DND-41 (cell line): ENCODE results near the gene PRKAR1B.

Experiments
- ATAC-seq: fragments of 200-7000 bp; cut with Tn5 transposase; 3 replicates; pipeline ENCODE4 v1.9.1; 2021; ENCODE audit warnings: low read depth; ENCODE audit not compliant: insufficient read depth
- DNase-seq: peaks from one replicate; pipeline ENCODE4 v3.0.0-alpha.2; 2020
- H2AFZ ChIP-seq: 2 replicates; pipeline ENCODE4 v1.6.0; 2012; ENCODE audit warnings: low read depth, low read length
- H3K27ac ChIP-seq: 2 replicates; pipeline ENCODE4 v1.5.1; 2012; ENCODE audit warnings: low read length, inconsistent platforms
- H3K27me3 ChIP-seq: fragments of 200-600 bp; sonication (generic); 2 replicates; pipeline ENCODE4 v1.6.0; 2012; ENCODE audit warnings: low read length, mild to moderate bottlenecking, inconsistent platforms; ENCODE audit not compliant: insufficient read depth, poor library complexity
- H3K36me3 ChIP-seq: 2 replicates; pipeline ENCODE4 v1.5.1; 2012; ENCODE audit warnings: low read length, inconsistent platforms; ENCODE audit not compliant: insufficient read depth
- H3K4me1 ChIP-seq: 2 replicates; pipeline ENCODE4 v1.5.1; 2012; ENCODE audit warnings: mild to moderate bottlenecking, low read length; ENCODE audit not compliant: insufficient read depth
- H3K4me2 ChIP-seq: 2 replicates; pipeline ENCODE4 v1.6.0; 2012; ENCODE audit warnings: mild to moderate bottlenecking, moderate library complexity, low read length, inconsistent platforms; ENCODE audit not compliant: insufficient read depth
- H3K4me3 ChIP-seq, 2 experiments: fragments of 200-600 bp in 1 of 2; shearing (Covaris generic) in 1 of 2; 2 replicates each; pipeline ENCODE4 v1.5.1; 2012 to 2016; ENCODE audit warnings: inconsistent platforms in 2 of 2, low read length in 2 of 2, mild to moderate bottlenecking in 2 of 2, low read depth in 1 of 2, moderate library complexity in 1 of 2
- H3K79me2 ChIP-seq: 2 replicates; pipeline ENCODE4 v1.6.0; 2012; ENCODE audit warnings: low read length, inconsistent platforms; ENCODE audit not compliant: insufficient read depth
- H3K9ac ChIP-seq: 2 replicates; pipeline ENCODE4 v1.6.0; 2012; ENCODE audit warnings: low read depth, mild to moderate bottlenecking, inconsistent platforms, low read length, moderate library complexity
- H3K9me3 ChIP-seq: 2 replicates; pipeline ENCODE4 v1.5.1; 2012; ENCODE audit warnings: low read length, moderate library complexity, mild to moderate bottlenecking, inconsistent platforms; ENCODE audit not compliant: insufficient read depth, severe bottlenecking
- H4K20me1 ChIP-seq: 2 replicates; pipeline ENCODE4 v1.6.0; 2012; ENCODE audit warnings: low read length; ENCODE audit not compliant: insufficient read depth
- EZH2 ChIP-seq: IDR thresholded peaks from 3 replicates; pipeline ENCODE4 v1.6.1; 2012; ENCODE audit warnings: borderline replicate concordance, low read depth, mild to moderate bottlenecking, moderate library complexity, low read length, inconsistent platforms; ENCODE audit not compliant: severe bottlenecking
- TF ChIP-seq, protein P1 (sequence below): IDR thresholded peaks from 2 replicates; pipeline ENCODE4 v1.5.1; 2012; ENCODE audit warnings: borderline replicate concordance, low read length, moderate library complexity, mild to moderate bottlenecking; ENCODE audit not compliant: poor library complexity, severe bottlenecking; ENCODE audit errors: extremely low read depth

PRKAR1B gene

DNA sequence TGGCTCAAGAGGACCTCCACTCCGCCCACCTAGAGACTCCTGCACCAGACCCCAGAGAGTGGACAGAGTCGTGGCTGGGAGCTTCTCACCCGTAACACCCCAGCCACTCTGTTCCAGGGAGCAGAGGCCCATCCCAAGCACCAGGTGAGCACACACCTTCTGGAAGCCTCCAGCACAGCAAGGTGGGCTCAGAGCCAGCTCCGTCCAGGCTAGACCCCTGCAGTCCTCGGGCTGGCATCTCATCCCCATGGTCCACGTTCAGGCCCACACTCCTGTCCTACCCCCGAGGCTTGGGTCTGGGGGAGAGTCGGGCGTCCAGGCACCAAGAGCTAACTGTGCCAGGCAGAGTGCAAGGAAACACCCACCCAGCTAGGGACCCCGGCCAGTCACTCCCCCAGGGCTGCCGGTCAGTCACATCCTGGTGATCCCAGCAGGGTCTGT is 220.7 kb downstream of the PRKAR1B start:
- Histone ChIP-seq H3K27ac (0 out of 2 replicates have a peak overlapping the region, but pooled peaks have one; percentile 16), H2AFZ (no peak overlapping the region), H3K27me3 (no peaks in the 10 kb centered on the region), H3K4me1 (no peaks in the 10 kb centered on the region), H3K9me3 (no peaks in the 10 kb centered on the region), H3K4me2 (no peak overlapping the region), H3K4me3 (no peak overlapping the region), H4K20me1 (peaks cover 64% of the 10 kb centered on the region), H3K9ac (no peak overlapping the region), H3K79me2 (peaks cover 11% of the 10 kb centered on the region), H3K36me3 (peaks cover 85% of the 10 kb centered on the region)
- DNase-seq: no peak
- TF ChIP-seq, protein P1, sequence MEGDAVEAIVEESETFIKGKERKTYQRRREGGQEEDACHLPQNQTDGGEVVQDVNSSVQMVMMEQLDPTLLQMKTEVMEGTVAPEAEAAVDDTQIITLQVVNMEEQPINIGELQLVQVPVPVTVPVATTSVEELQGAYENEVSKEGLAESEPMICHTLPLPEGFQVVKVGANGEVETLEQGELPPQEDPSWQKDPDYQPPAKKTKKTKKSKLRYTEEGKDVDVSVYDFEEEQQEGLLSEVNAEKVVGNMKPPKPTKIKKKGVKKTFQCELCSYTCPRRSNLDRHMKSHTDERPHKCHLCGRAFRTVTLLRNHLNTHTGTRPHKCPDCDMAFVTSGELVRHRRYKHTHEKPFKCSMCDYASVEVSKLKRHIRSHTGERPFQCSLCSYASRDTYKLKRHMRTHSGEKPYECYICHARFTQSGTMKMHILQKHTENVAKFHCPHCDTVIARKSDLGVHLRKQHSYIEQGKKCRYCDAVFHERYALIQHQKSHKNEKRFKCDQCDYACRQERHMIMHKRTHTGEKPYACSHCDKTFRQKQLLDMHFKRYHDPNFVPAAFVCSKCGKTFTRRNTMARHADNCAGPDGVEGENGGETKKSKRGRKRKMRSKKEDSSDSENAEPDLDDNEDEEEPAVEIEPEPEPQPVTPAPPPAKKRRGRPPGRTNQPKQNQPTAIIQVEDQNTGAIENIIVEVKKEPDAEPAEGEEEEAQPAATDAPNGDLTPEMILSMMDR: no peak
- no peak for TF ChIP-seq EZH2
- ATAC-seq: no peak

DNA sequence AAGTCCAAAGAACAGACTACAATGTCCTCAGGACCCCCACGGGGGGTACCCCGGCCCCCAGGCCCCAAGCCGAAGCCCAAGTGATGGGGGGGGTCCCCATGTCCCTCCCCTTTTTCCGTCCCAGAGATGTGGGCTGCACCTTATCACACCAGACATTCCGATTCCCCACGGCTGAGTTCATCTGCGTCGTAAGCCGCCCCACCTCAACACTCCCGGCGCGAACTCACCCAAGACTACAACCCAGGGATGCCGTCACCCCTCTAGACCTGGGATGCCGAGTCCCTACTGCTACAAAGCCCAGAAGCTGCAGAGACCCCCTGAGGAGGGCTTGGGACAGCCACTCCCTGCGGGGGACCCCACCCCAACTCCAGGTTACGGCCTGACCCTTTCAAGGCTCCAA is 221.9 kb downstream of the PRKAR1B start:
- H3K4me2 ChIP-seq: no peak overlapping the region
- no peaks in the 10 kb centered on the region for H3K9me3 ChIP-seq
- H3K4me3 ChIP-seq: no peak overlapping the region
- TF ChIP-seq EZH2: no peak
- TF ChIP-seq, protein P1: no peak
- ATAC-seq: no peak
- no peak overlapping the region for H3K9ac ChIP-seq
- no peak overlapping the region for H3K27ac ChIP-seq
- H4K20me1 ChIP-seq: peaks cover 66% of the 10 kb centered on the region
- no peaks in the 10 kb centered on the region for H3K27me3 ChIP-seq
- no peak for DNase-seq
- peaks cover 5% of the 10 kb centered on the region for H3K79me2 ChIP-seq
- H2AFZ ChIP-seq: no peak overlapping the region
- peaks cover 90% of the 10 kb centered on the region for H3K36me3 ChIP-seq
- H3K4me1 ChIP-seq: no peaks in the 10 kb centered on the region

DNA sequence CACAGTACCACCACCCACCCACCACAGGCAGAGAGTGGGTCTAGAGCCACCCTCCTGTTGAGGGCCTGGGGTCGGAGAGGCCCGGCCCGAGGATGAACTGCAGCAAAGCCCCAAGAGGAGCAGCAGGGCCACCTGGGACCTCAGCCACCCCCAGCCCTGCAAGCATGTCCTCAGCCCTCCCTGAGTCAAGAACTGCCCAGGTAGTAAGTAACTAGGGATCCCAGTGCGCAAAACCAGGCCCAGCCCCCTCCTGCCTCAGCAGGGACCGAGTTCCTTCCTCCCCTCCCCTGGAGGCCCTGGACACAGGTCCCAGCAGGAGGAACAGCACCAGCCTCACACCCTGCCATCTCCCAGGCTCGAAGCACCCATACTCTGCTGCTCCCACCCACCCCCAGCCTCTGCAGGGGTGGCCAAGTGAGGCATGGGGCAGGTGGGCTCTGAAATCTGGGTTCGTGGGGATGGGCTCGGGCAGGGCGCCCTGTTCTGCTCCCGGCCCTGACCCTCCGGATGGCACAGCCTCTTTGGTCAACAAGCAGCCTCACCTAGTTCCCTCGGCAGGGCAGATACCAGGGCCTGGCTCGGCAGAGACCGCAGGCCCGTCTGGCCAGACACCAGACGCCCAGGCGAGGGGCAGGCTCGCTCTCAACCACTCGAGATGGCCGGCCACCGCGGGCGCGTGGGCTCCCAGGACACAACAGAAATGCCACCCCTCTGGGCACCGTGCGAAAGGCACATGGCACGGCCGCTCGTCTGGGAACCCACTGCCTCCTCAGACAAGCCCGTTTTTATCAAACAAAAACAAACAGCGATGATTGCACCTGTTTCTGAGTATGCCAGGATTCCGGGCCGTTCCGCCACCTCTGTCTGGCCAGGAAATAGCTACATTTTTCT is 222.6 kb downstream of the PRKAR1B start:
- no peak for DNase-seq
- Histone ChIP-seq H3K36me3 (peaks cover 90% of the 10 kb centered on the region), H3K4me2 (no peak overlapping the region), H3K9me3 (no peaks in the 10 kb centered on the region), H3K4me3 (no peak overlapping the region), H3K9ac (no peak overlapping the region), H2AFZ (no peak overlapping the region), H4K20me1 (peaks cover 63% of the 10 kb centered on the region), H3K79me2 (peaks cover 5% of the 10 kb centered on the region), H3K27ac (no peak overlapping the region), H3K27me3 (no peaks in the 10 kb centered on the region), H3K4me1 (no peaks in the 10 kb centered on the region)
- no peak for ATAC-seq
- no peak for TF ChIP-seq EZH2
- TF ChIP-seq, protein P1: no peak
